ENCODE measurements around the gene CTTNBP2. TPM values are rescaled to one million over a fixed set of nuclear protein-coding genes. Genes with fewer than 3 reads are reported as not detected.

The CTTNBP2 gene
- total RNA-seq, 1 donor from 2014 or later: 25.5 TPM

- Histone ChIP-seq H2AFZ (replicated peaks) (no peak overlapping the region), H3K27ac (no peak overlapping the region), H3K9ac (no peak overlapping the region), H3K36me3 (no peaks in the 10 kb centered on the region), H3K27me3 (no peaks in the 10 kb centered on the region), H3K4me3 (no peak overlapping the region), H3F3A (ENCODE audit: low read depth) (no peaks in the 10 kb centered on the region), H3K4me1 (peaks cover 11% of the 10 kb centered on the region), H3K9me3 (ENCODE audit: low read depth) (no peaks in the 10 kb centered on the region), H4K20me1 (ENCODE audit: low read depth) (no peaks in the 10 kb centered on the region), H3K79me2 (ENCODE audit: low read depth) (no peaks in the 10 kb centered on the region), H3K4me2 (no peak overlapping the region)
- no peaks in the 10 kb centered on the region for H3K27me3 Mint-ChIP-seq (ENCODE audit: insufficient read depth, low read depth)
- H3K36me3 Mint-ChIP-seq: no peaks in the 10 kb centered on the region
- TF ChIP-seq EZH2 (IDR thresholded peaks at IDR 0.05): no peak
- H3K4me1 Mint-ChIP-seq: no peaks in the 10 kb centered on the region
- H3K4me3 Mint-ChIP-seq: no peak overlapping the region
- no peak for DNase-seq (ENCODE audit: low spot score)
- no peaks in the 10 kb centered on the region for H3K9me3 Mint-ChIP-seq
- no peak overlapping the region for H3K27ac Mint-ChIP-seq
Observed at GRCh38 chr7:117902314-117902889, 29.2 kb upstream of the CTTNBP2 start.

DNA sequence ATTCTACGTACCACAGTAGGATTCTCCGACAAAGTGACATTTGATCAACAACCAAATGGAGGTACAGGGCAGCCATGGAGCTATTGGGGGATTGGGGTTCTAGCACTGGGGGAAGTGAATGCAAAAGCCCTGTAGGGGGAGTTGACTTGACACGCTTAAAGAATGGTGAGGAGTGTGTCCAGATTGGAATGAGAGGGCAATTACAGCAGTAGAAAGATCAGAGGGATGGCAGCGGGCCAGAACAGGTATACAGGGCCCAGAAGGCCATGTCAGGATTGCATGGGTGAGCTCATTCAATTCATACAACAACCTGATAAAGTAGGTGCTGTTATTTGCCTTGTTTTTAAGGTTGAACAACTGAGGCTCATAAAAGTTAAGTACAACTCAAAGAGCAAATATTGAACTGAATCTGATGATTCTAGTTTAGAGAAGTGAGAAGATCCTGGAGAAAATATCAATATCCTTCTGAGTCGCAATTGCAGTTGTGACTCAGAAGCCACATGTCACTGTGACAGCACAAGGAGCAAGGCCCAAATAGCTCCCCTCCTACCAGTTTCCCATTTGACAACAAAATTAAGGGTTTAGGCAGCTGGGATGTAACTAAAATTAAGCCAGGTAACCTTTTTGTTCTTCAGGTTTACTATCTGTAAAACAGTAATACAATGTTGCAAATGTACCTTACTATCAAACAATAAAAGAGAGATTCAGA, 28.0 kb upstream of the CTTNBP2 start:
- H3K27ac Mint-ChIP-seq: no peak overlapping the region
- H3K9ac ChIP-seq: no peak overlapping the region
- H2AFZ ChIP-seq (replicated peaks): no peak overlapping the region
- H3K4me2 ChIP-seq: no peak overlapping the region
- H3K27me3 ChIP-seq: no peaks in the 10 kb centered on the region
- no peaks in the 10 kb centered on the region for H3F3A ChIP-seq (ENCODE audit: low read depth)
- no peak overlapping the region for H3K4me3 ChIP-seq
- H3K9me3 Mint-ChIP-seq: no peaks in the 10 kb centered on the region
- H3K79me2 ChIP-seq (ENCODE audit: low read depth): no peaks in the 10 kb centered on the region
- H3K4me3 Mint-ChIP-seq: no peak overlapping the region
- no peaks in the 10 kb centered on the region for H4K20me1 ChIP-seq (ENCODE audit: low read depth)
- no peaks in the 10 kb centered on the region for H3K36me3 Mint-ChIP-seq
- no peaks in the 10 kb centered on the region for H3K4me1 Mint-ChIP-seq
- no peak for TF ChIP-seq CTCF (IDR thresholded peaks at IDR 0.05)
- no peak for TF ChIP-seq EZH2phosphoT487 (IDR thresholded peaks at IDR 0.05)
- H3K4me1 ChIP-seq: no peaks in the 10 kb centered on the region
- no peaks in the 10 kb centered on the region for H3K27me3 Mint-ChIP-seq (ENCODE audit: insufficient read depth, low read depth)
- no peaks in the 10 kb centered on the region for H3K9me3 ChIP-seq (ENCODE audit: low read depth)
- H3K27ac ChIP-seq: no peak overlapping the region
- no peak for DNase-seq (ENCODE audit: low spot score)
- no peaks in the 10 kb centered on the region for H3K36me3 ChIP-seq

DNA sequence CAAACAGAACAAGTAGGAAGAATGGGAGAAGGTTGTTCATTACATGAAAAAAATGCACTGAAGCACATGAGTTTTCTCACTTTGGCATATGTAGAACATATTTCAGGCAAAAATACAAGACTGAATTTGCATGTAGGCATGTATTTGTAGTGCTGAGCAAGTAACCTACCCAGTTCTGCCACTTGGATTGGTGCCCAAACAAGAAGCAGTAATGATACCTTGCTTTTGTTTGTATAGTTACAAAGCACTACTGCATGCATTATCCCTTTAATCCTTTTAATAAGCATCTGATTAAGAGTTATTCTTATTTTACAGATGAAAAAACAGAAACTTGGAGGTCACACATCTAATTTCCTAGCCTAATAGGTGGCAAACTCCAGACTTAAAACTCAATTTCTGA, 23.1 kb upstream of the CTTNBP2 start:
- Mint-ChIP-seq H3K27me3 (ENCODE audit: insufficient read depth, low read depth) (no peaks in the 10 kb centered on the region), H3K4me1 (no peaks in the 10 kb centered on the region), H3K36me3 (no peaks in the 10 kb centered on the region), H3K9me3 (no peaks in the 10 kb centered on the region), H3K4me3 (no peak overlapping the region), H3K27ac (no peak overlapping the region)
- Histone ChIP-seq H3K27me3 (no peaks in the 10 kb centered on the region), H3K4me3 (no peak overlapping the region), H3K9me3 (ENCODE audit: low read depth) (no peaks in the 10 kb centered on the region), H2AFZ (replicated peaks) (no peak overlapping the region), H3F3A (ENCODE audit: low read depth) (no peaks in the 10 kb centered on the region), H3K36me3 (no peaks in the 10 kb centered on the region), H4K20me1 (ENCODE audit: low read depth) (no peaks in the 10 kb centered on the region), H3K79me2 (ENCODE audit: low read depth) (no peaks in the 10 kb centered on the region), H3K27ac (no peak overlapping the region), H3K4me1 (no peaks in the 10 kb centered on the region), H3K9ac (no peak overlapping the region), H3K4me2 (no peak overlapping the region)
- DNase-seq (ENCODE audit: low spot score): no peak
- TF ChIP-seq EZH2phosphoT487 (IDR thresholded peaks at IDR 0.05) (no peak), CTCF (IDR thresholded peaks at IDR 0.05) (no peak), EZH2 (IDR thresholded peaks at IDR 0.05) (no peak)

DNA sequence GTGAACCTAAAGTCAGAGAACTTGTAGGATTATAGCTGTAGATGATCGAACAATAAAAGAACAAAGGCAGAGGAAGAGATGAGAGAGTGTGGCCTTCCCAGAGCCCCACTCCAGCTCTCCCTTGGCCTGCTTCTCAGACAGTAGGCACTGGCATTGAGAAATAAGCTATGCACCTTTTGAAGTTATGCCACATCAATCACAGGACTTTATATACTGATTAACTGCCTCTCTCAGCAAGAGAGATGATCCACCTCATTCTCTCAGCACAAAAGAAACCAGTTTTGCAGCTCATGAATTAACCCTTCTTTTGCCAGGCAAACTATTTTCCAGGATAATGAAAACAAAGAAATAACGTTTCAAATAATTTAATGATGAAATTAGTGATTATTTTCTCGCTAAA, 22.0 kb upstream of the CTTNBP2 start:
- Histone ChIP-seq H3K4me2 (no peak overlapping the region), H4K20me1 (ENCODE audit: low read depth) (no peaks in the 10 kb centered on the region), H3F3A (ENCODE audit: low read depth) (no peaks in the 10 kb centered on the region), H3K4me1 (no peaks in the 10 kb centered on the region), H2AFZ (replicated peaks) (no peak overlapping the region), H3K27ac (no peak overlapping the region), H3K36me3 (no peaks in the 10 kb centered on the region), H3K9ac (no peak overlapping the region), H3K27me3 (no peaks in the 10 kb centered on the region), H3K79me2 (ENCODE audit: low read depth) (no peaks in the 10 kb centered on the region), H3K4me3 (no peak overlapping the region), H3K9me3 (ENCODE audit: low read depth) (no peaks in the 10 kb centered on the region)
- H3K4me3 Mint-ChIP-seq: no peak overlapping the region
- no peak for TF ChIP-seq EZH2phosphoT487 (IDR thresholded peaks at IDR 0.05)
- TF ChIP-seq CTCF (IDR thresholded peaks at IDR 0.05): no peak
- TF ChIP-seq EZH2 (IDR thresholded peaks at IDR 0.05): no peak
- no peaks in the 10 kb centered on the region for H3K4me1 Mint-ChIP-seq
- H3K27me3 Mint-ChIP-seq (ENCODE audit: insufficient read depth, low read depth): no peaks in the 10 kb centered on the region
- no peak overlapping the region for H3K27ac Mint-ChIP-seq
- no peaks in the 10 kb centered on the region for H3K36me3 Mint-ChIP-seq
- no peak for DNase-seq (ENCODE audit: low spot score)
- H3K9me3 Mint-ChIP-seq: no peaks in the 10 kb centered on the region
